ENCODE measurements around the gene TSHZ1. TPM values are rescaled to one million over a fixed set of nuclear protein-coding genes. Genes with fewer than 3 reads are reported as not detected.

TSHZ1 gene
- total RNA-seq, 1 donor from 2014 or later: 6.1 TPM

DNA sequence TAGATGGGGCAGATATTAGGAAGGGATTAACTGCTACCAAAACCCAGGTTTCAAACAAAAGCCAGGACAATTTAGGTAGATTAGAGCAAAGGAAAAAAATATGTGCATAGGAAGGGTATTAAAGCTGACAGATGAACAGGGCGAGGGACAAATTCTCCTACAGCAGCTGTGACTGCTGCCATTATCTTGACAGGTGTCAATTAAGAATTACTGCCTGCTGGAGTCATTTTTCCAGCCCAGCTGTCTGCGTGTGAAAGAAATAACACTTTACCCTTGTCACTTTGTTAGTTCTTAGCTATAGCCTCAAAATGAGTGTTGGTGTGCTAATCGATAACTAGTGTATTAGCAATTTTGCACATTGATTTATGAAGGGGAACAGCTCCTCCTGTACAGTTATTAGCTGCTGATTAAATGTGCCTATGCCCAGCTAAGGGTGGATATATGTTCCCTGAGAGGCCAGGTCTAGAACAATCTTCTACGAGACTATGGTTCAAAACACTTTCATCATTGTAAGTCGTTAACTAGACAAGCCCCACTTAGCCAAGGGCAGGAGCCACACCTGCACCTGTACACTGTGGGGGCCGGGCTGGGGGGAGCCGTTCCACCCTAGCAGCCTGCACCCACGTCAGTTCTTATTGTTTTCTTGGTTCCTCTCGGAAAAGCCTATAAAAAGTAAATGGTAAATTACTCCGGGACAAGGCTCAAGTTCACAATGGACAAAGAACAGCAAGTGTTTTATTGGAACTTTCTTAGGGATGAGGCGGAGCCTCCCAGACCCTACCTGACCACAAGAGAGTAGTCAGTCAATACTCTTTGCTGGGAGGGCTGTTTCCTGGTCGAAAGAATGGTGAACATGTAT, 7.7 kb downstream of the TSHZ1 start:
- DNase-seq (ENCODE audit: low read depth): peak; percentile 58

DNA sequence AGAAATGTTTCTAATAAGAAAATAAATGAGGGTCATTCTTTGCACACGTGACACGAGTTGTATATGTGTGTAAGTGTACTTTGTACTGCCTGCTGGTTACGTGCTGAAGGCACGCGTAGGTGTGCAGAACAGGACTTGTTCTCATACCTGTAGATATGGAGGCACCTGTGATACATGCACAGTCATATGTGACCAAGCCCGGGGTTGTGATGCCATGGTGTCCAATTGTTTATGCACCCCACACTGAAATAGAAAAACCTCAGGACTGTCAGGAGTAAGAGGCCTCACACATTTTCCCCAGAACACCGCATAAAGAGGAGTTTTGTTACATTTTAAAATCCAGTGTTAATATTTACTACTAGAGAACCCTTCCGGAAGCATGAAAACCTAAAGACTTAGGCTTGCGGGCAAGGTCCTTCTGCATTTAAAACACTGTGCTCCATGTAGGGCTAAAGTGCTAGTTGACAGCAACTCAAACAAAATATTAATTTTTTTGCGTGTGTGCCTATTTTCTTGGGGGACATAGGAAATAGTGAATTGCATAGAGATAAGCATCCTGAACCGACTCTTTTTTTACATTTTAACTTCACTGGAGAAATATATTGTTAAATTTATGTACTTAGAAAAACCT, 9.3 kb downstream of the TSHZ1 start:
- no peak for DNase-seq (ENCODE audit: low read depth)

DNA sequence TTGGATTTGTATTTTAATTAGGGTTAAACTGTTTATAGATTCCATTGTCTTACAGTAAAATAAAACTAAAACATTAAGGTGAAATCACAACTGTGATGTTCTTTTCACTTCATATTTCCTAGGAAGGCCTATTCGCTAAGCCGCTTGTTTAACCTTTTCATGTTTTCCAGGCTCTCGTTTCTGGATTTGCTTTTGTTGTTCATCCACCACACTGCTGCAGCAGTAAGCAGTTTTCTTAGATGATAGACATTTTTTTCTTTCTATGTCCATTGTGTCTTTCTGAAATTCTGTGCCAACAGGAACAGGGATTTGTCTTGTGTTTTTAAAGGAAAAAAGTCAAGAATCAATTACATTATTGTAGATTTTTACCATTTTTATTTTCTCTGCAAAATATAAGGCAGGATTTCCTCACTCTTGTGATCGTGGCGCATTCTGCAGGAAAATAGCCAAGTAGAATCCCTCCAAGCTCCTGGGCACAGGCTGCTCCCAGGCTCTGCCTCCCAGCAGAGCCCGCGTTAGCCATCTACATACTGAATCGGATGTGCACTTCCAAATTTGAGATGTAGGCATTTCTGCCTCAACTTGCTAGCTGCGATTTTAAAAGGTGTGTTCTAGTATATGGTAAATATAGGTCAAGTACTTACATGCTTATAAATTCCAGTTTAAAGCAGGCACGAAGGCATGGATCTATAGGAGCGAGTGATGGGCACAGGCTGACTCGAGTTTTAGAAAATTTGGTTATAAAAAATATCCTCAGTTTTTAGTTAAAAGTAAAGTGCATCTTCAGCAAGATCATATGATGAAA, 10.2 kb downstream of the TSHZ1 start:
- no peak for DNase-seq (ENCODE audit: low read depth)

- DNase-seq (ENCODE audit: low read depth): no peak
These were observed 10.8 kb downstream of the TSHZ1 start for GRCh38 chr18:75221397-75221796.

GRCh38 chr18:75221897-75222296, 11.3 kb downstream of the TSHZ1 start:
- no peak for DNase-seq (ENCODE audit: low read depth)

DNA sequence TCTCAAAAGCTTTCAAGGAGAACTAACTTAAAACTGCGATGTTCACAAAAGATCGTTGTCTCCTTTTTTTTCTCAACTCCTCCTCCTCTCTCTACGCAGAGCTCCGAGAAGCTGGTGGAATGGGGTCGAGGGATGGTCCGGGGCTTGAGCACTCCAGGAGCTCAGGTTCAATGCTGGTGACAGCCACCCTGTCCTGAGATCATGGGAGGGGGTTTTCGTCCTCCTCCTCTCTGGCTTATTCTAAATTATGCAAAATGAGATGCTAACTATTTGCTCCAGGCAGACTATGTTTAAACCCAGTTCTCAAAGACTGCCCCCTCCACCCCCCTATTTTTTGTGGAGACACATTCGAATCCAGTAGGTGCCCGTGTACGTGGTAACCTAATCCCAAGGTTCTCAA, 11.8 kb downstream of the TSHZ1 start:
- DNase-seq (ENCODE audit: low read depth): no peak

DNA sequence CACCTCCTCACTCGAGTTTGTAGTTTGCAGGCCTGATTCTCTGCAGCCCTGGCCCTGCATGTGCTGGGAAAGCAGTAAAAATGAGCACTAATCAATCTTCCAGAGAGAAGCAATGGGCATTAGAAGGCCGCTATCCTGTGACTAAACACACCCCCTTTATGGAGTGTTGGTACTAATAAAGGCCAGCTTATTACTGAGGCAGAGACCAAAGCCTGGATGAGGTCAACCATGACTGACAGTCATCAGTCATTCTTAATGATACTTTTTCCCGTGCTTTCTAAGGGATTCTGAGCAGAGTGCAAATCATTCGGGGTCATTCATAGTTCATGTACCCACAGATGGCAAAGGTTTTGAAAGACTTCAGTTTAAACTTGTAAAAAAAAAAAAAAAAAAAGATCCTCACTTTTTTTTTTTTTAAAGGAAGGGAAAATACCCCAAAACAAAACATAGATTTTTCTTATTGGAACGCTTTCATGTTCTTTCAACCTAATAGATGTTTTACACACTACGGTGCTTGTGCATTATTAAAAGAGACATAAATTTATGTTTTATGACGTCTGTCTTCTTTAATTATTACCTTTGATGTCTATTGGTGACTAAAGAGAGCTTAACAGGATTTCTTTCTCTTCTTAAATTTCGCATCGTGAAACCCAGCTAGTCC, 13.2 kb downstream of the TSHZ1 start:
- DNase-seq (ENCODE audit: low read depth): no peak

GRCh38 chr18:75226286-75226955, 15.8 kb downstream of the TSHZ1 start:
- DNase-seq (ENCODE audit: low read depth): no peak

DNA sequence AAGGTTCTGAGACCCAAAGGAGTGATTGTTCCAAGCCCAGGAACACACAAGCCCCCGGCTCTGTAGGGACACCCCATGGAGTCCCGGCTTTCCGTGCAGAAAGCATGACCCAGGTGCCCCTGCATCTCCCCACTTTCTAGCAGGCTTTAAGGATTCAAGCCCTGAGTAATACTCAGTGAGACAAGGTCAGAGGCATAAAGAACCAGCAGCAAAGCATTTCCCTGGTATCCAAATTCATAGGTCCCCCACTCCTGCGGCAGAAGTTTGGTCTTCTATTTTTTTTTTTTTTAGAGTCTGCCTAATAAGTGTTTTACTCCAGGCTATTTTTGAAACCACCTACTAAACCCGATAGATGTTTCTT, 16.3 kb downstream of the TSHZ1 start:
- DNase-seq (ENCODE audit: low read depth): no peak

DNA sequence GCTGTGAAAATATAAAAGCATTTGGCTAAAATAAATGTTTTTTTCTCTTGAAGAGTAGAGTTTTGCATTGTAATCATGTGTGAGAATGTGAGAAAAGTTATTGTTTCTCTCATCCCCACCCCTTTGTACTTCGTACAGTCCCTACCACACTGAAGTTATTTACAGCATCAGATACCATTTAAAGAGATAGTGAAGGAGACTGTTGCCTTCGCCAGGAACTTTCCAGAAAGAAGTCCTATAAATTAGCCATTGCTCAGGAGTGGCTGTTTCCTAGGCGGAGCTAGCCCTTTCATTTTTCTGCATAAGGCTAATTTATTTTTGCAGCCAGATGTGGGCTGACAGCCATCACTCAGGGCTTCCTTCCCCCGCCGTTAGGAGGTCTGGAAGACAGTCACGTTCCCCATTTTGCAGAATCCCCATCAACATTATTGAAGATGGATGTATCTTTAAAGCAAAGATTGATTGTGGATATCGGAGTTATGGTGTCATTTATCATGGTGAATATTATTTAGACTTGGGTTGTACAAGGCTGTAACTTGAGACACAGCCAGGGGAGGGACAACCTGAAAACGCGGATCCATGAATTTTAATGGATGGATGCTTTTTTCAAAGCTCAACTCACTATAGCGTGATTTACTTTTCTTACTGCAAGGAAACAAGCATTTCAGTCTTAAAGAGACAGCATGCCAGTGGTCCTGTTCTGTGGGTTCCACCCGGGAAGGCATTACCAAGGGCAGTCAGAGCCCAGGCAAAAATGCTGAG, 17.1 kb downstream of the TSHZ1 start:
- no peak for DNase-seq (ENCODE audit: low read depth)

- DNase-seq (ENCODE audit: low read depth): no peak
These were observed 18.4 kb downstream of the TSHZ1 start for GRCh38 chr18:75228967-75229366.

DNA sequence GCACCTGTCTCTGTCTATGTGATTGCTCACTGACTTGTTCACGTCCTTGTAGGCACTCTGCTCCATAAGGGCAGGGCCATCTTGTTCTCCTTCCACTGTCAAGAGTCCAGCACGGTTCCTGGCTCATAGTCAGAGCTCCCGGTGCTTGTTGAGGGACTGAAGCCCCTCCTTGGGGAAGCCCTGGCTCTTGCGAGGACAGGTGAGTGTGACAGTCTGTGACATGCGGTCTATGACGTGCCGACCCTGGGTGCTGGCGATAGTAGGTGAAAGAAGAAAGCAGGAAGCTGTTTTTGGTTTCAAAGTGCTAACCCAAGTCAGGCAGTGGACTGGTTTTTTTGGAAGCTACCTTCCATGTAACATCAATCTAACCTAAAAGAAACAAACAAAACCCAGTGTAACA, 18.8 kb downstream of the TSHZ1 start:
- no peak for DNase-seq (ENCODE audit: low read depth)

DNA sequence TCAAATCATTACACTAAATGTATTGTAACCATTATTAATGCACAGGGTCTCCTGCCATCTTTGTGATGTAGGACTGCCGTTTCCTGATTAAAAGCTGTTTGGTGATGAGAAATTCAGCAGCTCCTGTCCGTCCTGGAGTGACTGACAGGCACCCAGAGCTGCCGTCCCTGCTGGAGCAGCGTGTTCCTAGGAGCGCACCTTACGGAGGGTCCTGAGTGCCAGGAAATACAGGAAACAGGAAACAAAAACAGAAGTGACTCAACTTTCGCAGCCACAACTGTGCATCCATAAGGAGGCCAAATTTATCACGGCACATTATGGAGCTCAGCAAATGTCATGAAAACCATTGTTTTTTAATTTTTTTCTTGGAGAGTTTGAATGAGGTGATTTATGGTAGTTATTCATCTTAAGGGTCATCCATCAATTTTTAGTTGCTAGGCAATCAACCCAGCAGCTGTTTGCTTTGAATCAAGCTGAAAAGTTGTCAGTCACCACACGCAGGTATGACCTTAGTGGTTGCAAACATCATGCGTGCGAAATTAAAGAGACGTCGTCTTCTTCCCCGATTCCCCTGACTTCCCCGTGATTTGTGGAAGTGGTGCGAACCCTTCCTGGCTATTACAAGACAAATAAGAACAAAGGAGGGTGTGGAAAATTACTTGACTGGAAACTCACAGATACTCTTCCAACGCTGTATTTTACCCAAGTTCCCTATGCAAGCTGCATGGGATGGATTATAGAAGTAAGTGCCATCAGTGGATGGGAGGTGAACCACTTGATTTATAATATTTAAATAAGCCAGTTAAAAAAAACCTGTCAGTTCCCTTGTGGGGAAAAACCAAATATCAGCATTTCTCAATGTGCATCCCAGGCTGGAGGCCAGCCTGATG, 19.8 kb downstream of the TSHZ1 start:
- no peak for DNase-seq (ENCODE audit: low read depth)

- DNase-seq (ENCODE audit: low read depth): no peak
These were observed 20.4 kb downstream of the TSHZ1 start for GRCh38 chr18:75231053-75231406.

DNA sequence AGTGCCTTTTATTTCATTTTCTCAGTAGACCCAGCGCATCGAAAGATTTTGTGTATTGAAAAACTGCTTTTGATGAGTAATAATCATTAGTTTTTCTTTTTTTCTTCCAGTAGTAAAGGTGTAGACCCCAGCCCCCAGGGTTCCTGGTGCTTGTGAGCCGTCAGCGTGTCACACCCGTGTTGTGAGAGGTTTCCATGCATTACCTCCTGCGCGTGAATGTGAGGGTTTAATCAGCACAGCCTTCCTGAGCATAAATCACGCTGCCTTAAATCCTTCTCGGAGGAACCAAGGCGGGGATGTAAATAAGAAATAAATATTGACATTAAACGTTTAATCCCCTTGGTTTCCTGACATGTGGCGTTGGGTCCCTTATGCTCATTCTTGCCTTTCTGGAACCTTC, 24.3 kb downstream of the TSHZ1 start:
- no peak for DNase-seq (ENCODE audit: low read depth)

- no peak for DNase-seq (ENCODE audit: low read depth)
These were observed 25.3 kb downstream of the TSHZ1 start for GRCh38 chr18:75235896-75236295.

DNA sequence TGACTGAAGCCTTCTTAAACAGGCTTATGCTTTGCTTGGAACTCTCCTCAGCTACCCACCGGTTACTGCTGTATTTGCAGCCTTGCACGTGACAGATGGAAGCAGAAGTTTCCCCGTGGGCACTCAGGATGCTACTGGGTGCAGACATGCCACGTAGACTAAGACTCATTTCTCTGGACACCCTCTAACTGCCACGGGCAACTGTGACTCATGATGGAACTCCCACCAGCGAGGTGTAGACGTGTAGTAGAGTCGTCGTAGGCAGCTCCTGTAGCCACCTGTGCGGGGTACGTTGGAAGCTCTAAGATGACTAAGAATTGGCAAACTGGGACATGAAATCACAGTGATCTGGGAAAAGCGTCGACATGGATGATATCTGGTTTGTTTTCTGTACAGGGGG, 27.5 kb downstream of the TSHZ1 start:
- no peak for DNase-seq (ENCODE audit: low read depth)

GRCh38 chr18:75238786-75239185, 28.2 kb downstream of the TSHZ1 start:
- DNase-seq (ENCODE audit: low read depth): no peak

GRCh38 chr18:75240433-75240832, 29.8 kb downstream of the TSHZ1 start:
- DNase-seq (ENCODE audit: low read depth): no peak

All from myocyte (in vitro differentiated cells).